ENCODE data around the gene IFT88.
"Not testable (repeated sequence)": the region's sequence is repeated elsewhere in the genome, so short reads cannot be mapped to it uniquely, and the experiment has no call there.

DNA sequence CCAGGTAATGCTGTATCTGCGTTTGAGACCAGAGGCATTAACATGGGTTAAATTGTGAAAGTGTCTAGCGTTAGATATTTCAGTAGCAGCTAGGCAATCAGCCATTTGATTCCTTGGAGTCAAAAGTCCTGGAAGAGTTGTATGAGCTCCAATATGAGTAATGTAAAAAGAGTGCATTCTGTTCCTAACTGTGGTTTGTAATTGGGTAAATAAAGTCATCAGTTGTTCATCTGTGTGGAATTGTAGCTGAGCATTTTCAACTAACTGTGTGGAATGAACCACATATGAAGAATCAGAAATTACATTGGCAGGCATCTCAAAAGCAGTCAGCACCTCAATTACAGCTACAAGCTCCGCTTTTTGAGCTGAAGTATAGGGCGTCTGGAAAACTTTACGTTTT lies 114.5 kb downstream of the IFT88 start:
- TF ChIP-seq, protein P1, sequence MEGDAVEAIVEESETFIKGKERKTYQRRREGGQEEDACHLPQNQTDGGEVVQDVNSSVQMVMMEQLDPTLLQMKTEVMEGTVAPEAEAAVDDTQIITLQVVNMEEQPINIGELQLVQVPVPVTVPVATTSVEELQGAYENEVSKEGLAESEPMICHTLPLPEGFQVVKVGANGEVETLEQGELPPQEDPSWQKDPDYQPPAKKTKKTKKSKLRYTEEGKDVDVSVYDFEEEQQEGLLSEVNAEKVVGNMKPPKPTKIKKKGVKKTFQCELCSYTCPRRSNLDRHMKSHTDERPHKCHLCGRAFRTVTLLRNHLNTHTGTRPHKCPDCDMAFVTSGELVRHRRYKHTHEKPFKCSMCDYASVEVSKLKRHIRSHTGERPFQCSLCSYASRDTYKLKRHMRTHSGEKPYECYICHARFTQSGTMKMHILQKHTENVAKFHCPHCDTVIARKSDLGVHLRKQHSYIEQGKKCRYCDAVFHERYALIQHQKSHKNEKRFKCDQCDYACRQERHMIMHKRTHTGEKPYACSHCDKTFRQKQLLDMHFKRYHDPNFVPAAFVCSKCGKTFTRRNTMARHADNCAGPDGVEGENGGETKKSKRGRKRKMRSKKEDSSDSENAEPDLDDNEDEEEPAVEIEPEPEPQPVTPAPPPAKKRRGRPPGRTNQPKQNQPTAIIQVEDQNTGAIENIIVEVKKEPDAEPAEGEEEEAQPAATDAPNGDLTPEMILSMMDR (IDR thresholded peaks at IDR 0.05), result not testable (repeated sequence)
- TF ChIP-seq POLR2A (IDR thresholded peaks at IDR 0.05), result not testable (repeated sequence)
